ENCODE measurements around the gene SLC8A2. TPM values are rescaled to one million over a fixed set of nuclear protein-coding genes. Genes with fewer than 3 reads are reported as not detected.

SLC8A2 gene
- total RNA-seq, 4 donors from 2014 or later = 0.82 to 36.4 (median 9.6) TPM

DNA sequence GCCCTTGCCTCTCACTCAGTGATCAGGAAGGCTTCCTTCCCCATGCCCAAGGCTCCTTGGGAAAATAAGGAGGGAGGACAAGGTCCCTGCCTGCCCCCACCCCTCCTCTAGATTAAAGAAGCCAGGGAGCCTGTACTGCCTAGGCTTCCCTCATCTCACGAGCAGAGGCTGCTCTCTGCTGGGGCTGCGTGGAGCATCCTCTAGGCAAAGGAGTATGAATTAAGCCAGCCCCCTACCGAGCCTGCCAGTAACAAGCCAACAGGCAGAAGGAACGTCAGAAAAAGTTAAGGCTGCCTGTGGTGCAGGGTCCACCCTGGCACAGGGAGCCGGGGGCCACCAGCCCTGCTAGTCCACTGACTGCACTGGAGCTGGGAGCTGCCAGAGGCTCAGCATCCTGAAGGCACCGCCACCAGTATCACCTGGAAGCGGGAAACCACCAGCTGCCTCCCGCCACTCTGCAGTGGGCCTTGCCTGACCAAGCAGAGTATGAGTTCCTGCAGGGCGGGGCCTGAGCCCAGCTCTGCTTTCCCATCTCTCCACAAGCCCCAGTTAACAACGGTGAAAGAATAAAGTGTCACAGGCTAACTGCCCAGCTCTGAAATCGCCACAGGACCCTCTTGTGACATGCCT, 36.3 kb upstream of the SLC8A2 start:
- TF ChIP-seq, protein P1, sequence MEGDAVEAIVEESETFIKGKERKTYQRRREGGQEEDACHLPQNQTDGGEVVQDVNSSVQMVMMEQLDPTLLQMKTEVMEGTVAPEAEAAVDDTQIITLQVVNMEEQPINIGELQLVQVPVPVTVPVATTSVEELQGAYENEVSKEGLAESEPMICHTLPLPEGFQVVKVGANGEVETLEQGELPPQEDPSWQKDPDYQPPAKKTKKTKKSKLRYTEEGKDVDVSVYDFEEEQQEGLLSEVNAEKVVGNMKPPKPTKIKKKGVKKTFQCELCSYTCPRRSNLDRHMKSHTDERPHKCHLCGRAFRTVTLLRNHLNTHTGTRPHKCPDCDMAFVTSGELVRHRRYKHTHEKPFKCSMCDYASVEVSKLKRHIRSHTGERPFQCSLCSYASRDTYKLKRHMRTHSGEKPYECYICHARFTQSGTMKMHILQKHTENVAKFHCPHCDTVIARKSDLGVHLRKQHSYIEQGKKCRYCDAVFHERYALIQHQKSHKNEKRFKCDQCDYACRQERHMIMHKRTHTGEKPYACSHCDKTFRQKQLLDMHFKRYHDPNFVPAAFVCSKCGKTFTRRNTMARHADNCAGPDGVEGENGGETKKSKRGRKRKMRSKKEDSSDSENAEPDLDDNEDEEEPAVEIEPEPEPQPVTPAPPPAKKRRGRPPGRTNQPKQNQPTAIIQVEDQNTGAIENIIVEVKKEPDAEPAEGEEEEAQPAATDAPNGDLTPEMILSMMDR (IDR thresholded peaks at IDR 0.05) = no peak
- TF ChIP-seq EP300 (IDR thresholded peaks at IDR 0.05; ENCODE audit: low read depth) = no peak
- TF ChIP-seq POLR2AphosphoS5 (IDR thresholded peaks at IDR 0.05) = no peak
- TF ChIP-seq POLR2A (IDR thresholded peaks at IDR 0.05) = no peak
- 79% methylated on average over 11 of the region's 11 CpGs; no CpG with 5 or more reads in 1 of the 2 donors for WGBS, 2 donors (ENCODE audit: low coverage in 1 of 2)
- in situ Hi-C loops (cut with MboI; ENCODE audit: low pct_ligation_motif_present in 1 of 4, low pct_unique_long_range_greater_than_20kb in 1 of 4, low sequenced_read_pairs in 3 of 4) (no loop called here), intact Hi-C loops (cut with DNase I; ENCODE audit: low total_unique reads) (no loop called here)
- H3K36me3 ChIP-seq = peaks cover 0 to 10% (median 5%) of the 10 kb centered on the region in 4 donors
- peaks cover 28 to 60% (median 37%) of the 10 kb centered on the region in 4 donors for H3K4me1 ChIP-seq
- H3K27ac ChIP-seq = peak overlapping the region in 1 of 4 donors; percentile 11
- no peak overlapping the region for H3K4me3 ChIP-seq
- no peaks in the 10 kb centered on the region for H3K9me3 ChIP-seq
- no peak for DNase-seq
- H3K27me3 ChIP-seq = no peaks in the 10 kb centered on the region

- intact Hi-C loops (cut with DNase I; ENCODE audit: low total_unique reads) (no loop called here), in situ Hi-C loops (cut with MboI; ENCODE audit: low pct_ligation_motif_present in 1 of 4, low pct_unique_long_range_greater_than_20kb in 1 of 4, low sequenced_read_pairs in 3 of 4) (no loop called here)
- H3K4me3 ChIP-seq = no peak overlapping the region
- H3K27me3 ChIP-seq = no peaks in the 10 kb centered on the region
- peaks cover 0 to 18% (median 8%) of the 10 kb centered on the region in 4 donors for H3K36me3 ChIP-seq
- DNase-seq = no peak
- no peaks in the 10 kb centered on the region for H3K9me3 ChIP-seq
- no peak overlapping the region for H3K27ac ChIP-seq
- H3K4me1 ChIP-seq = peaks cover 19 to 50% (median 27%) of the 10 kb centered on the region in 4 donors
- no peak for TF ChIP-seq EP300 (IDR thresholded peaks at IDR 0.05; ENCODE audit: low read depth)
- TF ChIP-seq, protein P1 (IDR thresholded peaks at IDR 0.05) = no peak
- TF ChIP-seq POLR2A (IDR thresholded peaks at IDR 0.05) = no peak
- no peak for TF ChIP-seq POLR2AphosphoS5 (IDR thresholded peaks at IDR 0.05)
- 72% methylated on average over 6 of the region's 6 CpGs; no CpG with 5 or more reads in 1 of the 2 donors for whole genome bisulfite sequencing, 2 donors (ENCODE audit: low coverage in 1 of 2)
These were observed 35.3 kb upstream of the SLC8A2 start for GRCh38 chr19:47507012-47507411.

GRCh38 chr19:47506459-47506858, 34.8 kb upstream of the SLC8A2 start:
- H3K4me3 ChIP-seq = no peak overlapping the region
- intact Hi-C loops (cut with DNase I; ENCODE audit: low total_unique reads) (no loop called here), in situ Hi-C loops (cut with MboI; ENCODE audit: low pct_ligation_motif_present in 1 of 4, low pct_unique_long_range_greater_than_20kb in 1 of 4, low sequenced_read_pairs in 3 of 4) (no loop called here)
- H3K27ac ChIP-seq = no peak overlapping the region
- H3K36me3 ChIP-seq = peaks cover 0 to 19% (median 9%) of the 10 kb centered on the region in 4 donors
- 81% methylated on average over 8 of the region's 8 CpGs; no CpG with 5 or more reads in 1 of the 2 donors for WGBS, 2 donors (ENCODE audit: low coverage in 1 of 2)
- TF ChIP-seq, protein P1 (IDR thresholded peaks at IDR 0.05) = no peak
- TF ChIP-seq POLR2AphosphoS5 (IDR thresholded peaks at IDR 0.05) (no peak), POLR2A (IDR thresholded peaks at IDR 0.05) (no peak), EP300 (IDR thresholded peaks at IDR 0.05; ENCODE audit: low read depth) (no peak)
- H3K27me3 ChIP-seq = no peaks in the 10 kb centered on the region
- peaks cover 13 to 44% (median 21%) of the 10 kb centered on the region in 4 donors for H3K4me1 ChIP-seq
- no peak for DNase-seq
- no peaks in the 10 kb centered on the region for H3K9me3 ChIP-seq

GRCh38 chr19:47505506-47505905, 33.8 kb upstream of the SLC8A2 start:
- 82% methylated on average over 6 of the region's 6 CpGs; no CpG with 5 or more reads in 1 of the 2 donors for WGBS, 2 donors (ENCODE audit: low coverage in 1 of 2)
- H3K27me3 ChIP-seq = no peaks in the 10 kb centered on the region
- H3K9me3 ChIP-seq = no peaks in the 10 kb centered on the region
- TF ChIP-seq POLR2A (IDR thresholded peaks at IDR 0.05) = no peak
- no peak for DNase-seq
- no peak overlapping the region for H3K4me3 ChIP-seq
- H3K27ac ChIP-seq = no peak overlapping the region
- intact Hi-C loops (cut with DNase I; ENCODE audit: low total_unique reads) (no loop called here), in situ Hi-C loops (cut with MboI; ENCODE audit: low pct_ligation_motif_present in 1 of 4, low pct_unique_long_range_greater_than_20kb in 1 of 4, low sequenced_read_pairs in 3 of 4) (no loop called here)
- peaks cover 5 to 35% (median 12%) of the 10 kb centered on the region in 4 donors for H3K4me1 ChIP-seq
- peaks cover 0 to 27% (median 12%) of the 10 kb centered on the region in 4 donors for H3K36me3 ChIP-seq

Measured in transverse colon (tissue), 4 donors.